Measurements from ENCODE around the gene C9orf50. TPM values are rescaled to one million over a fixed set of nuclear protein-coding genes. Genes with fewer than 3 reads are reported as not detected.

Gene C9orf50
- total RNA-seq, 1 experiment from 2014 or later = not detected

GRCh38 chr9:129569502-129570449 is 51.1 kb downstream of the C9orf50 start:
- H4K8ac ChIP-seq (replicated peaks; ENCODE audit: insufficient read length, low read depth, low read length) = no peak overlapping the region
- Mint-ChIP-seq H3K36me3 (ENCODE audit: insufficient read depth in 1 of 3, low read depth in 3 of 3) (peaks cover 0 to 7% (median 6%) of the 10 kb centered on the region in 3 experiments; a peak in 6 of 7 replicates), H3K4me3 (peak overlapping the region; percentile 66 to 85), H3K4me1 (peaks cover 29 to 33% of the 10 kb centered on the region in 2 experiments), H3K9me3 (peaks cover 7 to 8% of the 10 kb centered on the region in 2 experiments; a peak in 4 of 5 replicates), H3K27ac (peak overlapping the region in 1 of 3 experiments; percentile 90; a peak in 2 of 7 replicates), H3K27me3 (ENCODE audit: low read depth) (peaks cover 19% of the 10 kb centered on the region)
- TF ChIP-seq CTCF (conservative IDR thresholded peaks at IDR 0.05) = peak; percentile 56
- no peak overlapping the region for H2AK5ac ChIP-seq (ENCODE audit: insufficient read length, low read length)
- peak; percentile 69 for DNase-seq
- H3T11ph ChIP-seq (ENCODE audit: low read length) = no peak overlapping the region
- no peak overlapping the region for H3K18ac ChIP-seq (ENCODE audit: insufficient read length, low read depth, low read length)
- H3K9ac ChIP-seq (ENCODE audit: extremely low read depth, insufficient read length, low read length) = no peak overlapping the region
- H3K4me1 ChIP-seq (ENCODE audit: insufficient read depth, low read length) = no peaks in the 10 kb centered on the region; the same call in 1 of the 2 replicates
- H3K56ac ChIP-seq (ENCODE audit: insufficient read length, low read depth, low read length) = no peak overlapping the region
- no peak overlapping the region for H2BK20ac ChIP-seq (ENCODE audit: low read depth, low read length, poor library complexity, severe bottlenecking)
- no peak overlapping the region for H4K5ac ChIP-seq (ENCODE audit: insufficient read length, low read depth, low read length)
- WGBS (ENCODE audit: extremely low coverage, insufficient read length, low lambda C conversion rate) = no CpG with 5 or more reads among the region's 9 CpGs
- H2BK120ac ChIP-seq (ENCODE audit: low read depth, low read length, poor library complexity, severe bottlenecking) = no peak overlapping the region
- no peaks in the 10 kb centered on the region for H3K79me2 ChIP-seq (ENCODE audit: insufficient read depth, low read length)
- no peak overlapping the region for H4K91ac ChIP-seq (ENCODE audit: insufficient read length, low read depth, low read length)
- no peak overlapping the region for H3K27ac ChIP-seq (ENCODE audit: insufficient read length, low read depth, low read length)
- no peak overlapping the region for H3K4ac ChIP-seq (ENCODE audit: low read depth, low read length)
- no peak overlapping the region for H2BK12ac ChIP-seq (ENCODE audit: insufficient read length, low read depth, low read length)
- no peaks in the 10 kb centered on the region for H3K79me1 ChIP-seq (ENCODE audit: insufficient read depth, low read depth, low read length, poor library complexity, severe bottlenecking)
- no peak overlapping the region for H3K14ac ChIP-seq (ENCODE audit: insufficient read depth, low read length)
- H2BK15ac ChIP-seq (ENCODE audit: low read depth, low read length) = no peak overlapping the region
- peaks cover 4% of the 10 kb centered on the region for H3K23me2 ChIP-seq (ENCODE audit: insufficient read length, low read depth, low read length, poor library complexity, severe bottlenecking)
- no peaks in the 10 kb centered on the region for H3K27me3 ChIP-seq (ENCODE audit: insufficient read depth, low read length)
- H2AFZ ChIP-seq (ENCODE audit: low read length) = no peak overlapping the region
- H4K20me1 ChIP-seq (ENCODE audit: control insufficient read depth, insufficient read depth, insufficient read length) = no peaks in the 10 kb centered on the region
- no peak overlapping the region for H2BK5ac ChIP-seq (ENCODE audit: insufficient read length, low read length)
- peak overlapping the region; percentile 31 for H3K4me2 ChIP-seq (ENCODE audit: insufficient read depth, insufficient read length, low read length)
- H3K23ac ChIP-seq (ENCODE audit: insufficient read length, low read depth, low read length) = no peak overlapping the region
- peaks cover 3% of the 10 kb centered on the region for H3K9me3 ChIP-seq (ENCODE audit: control insufficient read depth, low read depth, low read length)

Measured in H9 (cell line).